Activated T-cell treated with anti-CD3 and anti-CD28 coated beads for 1 hour (primary cell): ENCODE results near the gene KIAA1755.
A peak's percentile ranks its signal among the peaks of the same experiment; 100 is the strongest.

ENCODE experiments used
- DNase-seq: peaks from one replicate; pipeline ENCODE4 v3.0.0-alpha.2; 2020; ENCODE audit warnings: low read depth

The KIAA1755 gene

GRCh38 chr20:38166703-38167233 lies 93.8 kb downstream of the KIAA1755 start:
- no peak for DNase-seq

- DNase-seq: no peak
Measured at GRCh38 chr20:38165966-38166702, 94.4 kb downstream of the KIAA1755 start.

GRCh38 chr20:38165089-38165965 lies 95.2 kb downstream of the KIAA1755 start, which contains the start of gene TGM2:
Gene TGM2, minus strand, starts transcription at chr20:38165270. Its CDS starts 72 bp downstream, at chr20:38165198.
- peak; percentile 3 for DNase-seq

GRCh38 chr20:38164624-38165088 lies 95.9 kb downstream of the KIAA1755 start:
- no peak for DNase-seq

GRCh38 chr20:38164069-38164468 lies 96.5 kb downstream of the KIAA1755 start:
- DNase-seq: no peak

GRCh38 chr20:38162878-38163875 lies 97.4 kb downstream of the KIAA1755 start:
- no peak for DNase-seq

- DNase-seq: no peak
Measured at GRCh38 chr20:38162149-38162548, 98.4 kb downstream of the KIAA1755 start.

- no peak for DNase-seq
Measured at GRCh38 chr20:38161412-38161774, 99.1 kb downstream of the KIAA1755 start.
